Suppressor macrophage treated with lipopolysaccharide for 1 hour (primary cell): ENCODE measurements around the gene ASPHD1.
"Not testable (repeated sequence)": the region's sequence is repeated elsewhere in the genome, so short reads cannot be mapped to it uniquely, and the experiment has no call there.

Experiments used
- DNase-seq, 3 donors: peaks; one replicate each; pipeline ENCODE4 v3.0.0-alpha.2; 2020 to 2022

The ASPHD1 gene, protein sequence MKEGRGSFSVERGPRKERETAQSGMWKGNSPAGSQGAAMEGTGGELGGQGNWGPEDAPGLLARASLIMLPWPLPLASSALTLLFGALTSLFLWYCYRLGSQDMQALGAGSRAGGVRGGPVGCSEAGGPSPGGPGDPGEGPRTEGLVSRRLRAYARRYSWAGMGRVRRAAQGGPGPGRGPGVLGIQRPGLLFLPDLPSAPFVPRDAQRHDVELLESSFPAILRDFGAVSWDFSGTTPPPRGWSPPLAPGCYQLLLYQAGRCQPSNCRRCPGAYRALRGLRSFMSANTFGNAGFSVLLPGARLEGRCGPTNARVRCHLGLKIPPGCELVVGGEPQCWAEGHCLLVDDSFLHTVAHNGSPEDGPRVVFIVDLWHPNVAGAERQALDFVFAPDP

DNA sequence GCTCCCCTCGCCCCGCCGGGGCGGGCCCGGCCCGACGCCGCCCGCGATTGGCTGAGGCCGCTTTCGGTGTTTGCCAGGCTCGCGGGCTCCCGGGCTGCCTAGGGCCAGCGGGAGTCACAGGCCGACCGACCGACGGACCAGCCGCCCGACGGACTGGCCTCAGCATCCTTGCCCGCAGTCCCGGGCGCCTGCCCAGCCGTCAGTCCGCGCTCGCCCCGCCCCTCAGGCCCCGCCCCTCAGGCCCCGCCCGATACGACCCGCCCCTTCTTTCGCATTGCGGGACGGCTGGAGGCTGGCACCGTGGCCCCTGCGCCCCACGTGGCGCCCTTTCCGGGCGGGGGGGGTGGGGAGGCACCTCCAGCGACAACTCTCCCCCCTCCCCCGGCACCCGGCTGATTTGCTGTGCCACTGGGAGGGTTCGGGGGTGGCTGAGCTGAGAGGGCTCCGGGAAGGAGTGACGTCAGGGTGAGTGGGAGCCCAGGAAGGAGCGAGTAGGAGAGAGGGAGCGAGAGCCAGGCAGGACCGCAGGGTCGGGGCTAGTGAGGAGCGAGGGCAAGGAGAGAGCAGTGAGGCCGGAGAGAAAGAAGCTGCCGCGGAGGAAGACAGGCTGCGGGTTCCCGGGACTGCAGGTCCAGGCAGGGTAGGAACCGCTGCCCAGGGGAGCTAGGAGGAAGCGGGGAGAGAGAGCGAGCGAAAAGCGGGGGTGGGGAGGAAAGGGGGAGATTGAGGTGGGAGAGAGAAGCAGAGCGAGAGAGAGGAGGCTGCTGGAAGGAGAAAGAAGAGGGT is at the start of gene ASPHD1:
Gene ASPHD1 (plus strand): TSS at position 387 of the 786 bp plus-strand sequence. CDS start 484 bp downstream, outside the sequence.
- DNase-seq, result peak; percentile 88 to 95 (median 90)

DNA sequence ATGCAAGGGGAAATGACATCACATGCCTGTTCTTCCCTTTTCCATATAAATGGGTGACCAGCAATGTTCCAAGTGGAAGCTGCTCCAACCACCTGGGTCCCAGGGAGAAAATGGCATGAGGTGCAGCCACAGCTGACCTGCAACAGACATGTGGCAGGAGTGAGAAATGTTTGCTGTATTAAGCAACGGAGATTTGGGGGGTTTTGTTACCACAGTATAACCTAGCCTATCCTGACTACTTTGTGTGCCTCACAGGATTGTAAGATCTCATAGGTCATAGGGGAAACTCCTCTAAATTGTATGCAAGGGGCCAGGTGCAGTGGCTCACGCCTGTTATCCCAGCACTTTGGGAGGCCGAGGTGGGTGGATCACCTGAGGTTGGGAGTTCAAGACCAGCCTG is 49.3 kb upstream of the ASPHD1 start:
- DNase-seq, result no peak

DNA sequence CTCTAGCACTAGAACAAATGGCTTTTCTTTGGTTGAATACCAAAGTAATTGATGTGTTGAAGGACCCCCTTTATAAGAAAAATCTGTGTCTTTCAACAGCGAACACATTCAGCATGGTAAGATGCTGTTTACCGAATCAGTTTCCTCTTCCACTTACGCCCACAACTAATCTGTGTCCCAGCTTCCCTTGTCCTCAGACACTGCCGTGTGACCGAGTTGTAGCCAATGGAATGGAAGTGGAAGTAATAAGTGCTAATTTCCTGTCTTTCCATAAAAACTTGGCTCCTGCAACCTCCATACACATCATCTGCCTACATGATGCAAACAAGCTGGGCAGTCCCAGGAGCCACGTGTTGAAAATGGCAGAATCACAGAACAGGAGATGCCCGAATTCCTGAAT is 47.6 kb upstream of the ASPHD1 start:
- DNase-seq, result peak; percentile 51 to 69 (median 57)

DNA sequence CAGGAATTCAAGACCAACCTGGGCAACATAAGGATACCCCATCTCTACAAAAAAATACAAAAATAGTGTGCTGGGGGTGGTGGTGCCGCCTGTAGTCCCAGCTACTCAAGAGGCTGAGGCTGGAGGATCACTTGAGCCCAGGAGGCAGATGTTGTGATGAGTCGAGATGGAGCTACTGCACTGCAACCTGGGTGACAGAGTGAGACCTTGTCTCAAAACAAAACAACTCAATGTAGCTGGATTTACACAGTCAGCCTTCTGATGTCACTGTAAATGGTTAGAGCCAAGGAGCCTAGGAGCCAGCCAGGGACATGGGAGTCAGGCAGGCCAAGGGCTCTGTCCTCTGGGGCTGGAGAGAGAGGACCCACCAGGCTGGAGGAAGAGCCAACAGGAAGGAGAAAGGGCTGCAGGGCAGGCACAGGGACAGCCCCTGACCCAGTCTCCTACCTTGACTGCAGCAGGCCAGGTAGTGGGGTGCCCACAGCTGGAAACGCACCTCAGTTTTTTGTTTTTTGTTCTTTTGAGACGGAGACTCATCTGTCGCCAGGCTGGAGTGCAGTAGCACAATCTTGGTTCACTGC is 45.7 kb upstream of the ASPHD1 start:
- no peak for DNase-seq

DNA sequence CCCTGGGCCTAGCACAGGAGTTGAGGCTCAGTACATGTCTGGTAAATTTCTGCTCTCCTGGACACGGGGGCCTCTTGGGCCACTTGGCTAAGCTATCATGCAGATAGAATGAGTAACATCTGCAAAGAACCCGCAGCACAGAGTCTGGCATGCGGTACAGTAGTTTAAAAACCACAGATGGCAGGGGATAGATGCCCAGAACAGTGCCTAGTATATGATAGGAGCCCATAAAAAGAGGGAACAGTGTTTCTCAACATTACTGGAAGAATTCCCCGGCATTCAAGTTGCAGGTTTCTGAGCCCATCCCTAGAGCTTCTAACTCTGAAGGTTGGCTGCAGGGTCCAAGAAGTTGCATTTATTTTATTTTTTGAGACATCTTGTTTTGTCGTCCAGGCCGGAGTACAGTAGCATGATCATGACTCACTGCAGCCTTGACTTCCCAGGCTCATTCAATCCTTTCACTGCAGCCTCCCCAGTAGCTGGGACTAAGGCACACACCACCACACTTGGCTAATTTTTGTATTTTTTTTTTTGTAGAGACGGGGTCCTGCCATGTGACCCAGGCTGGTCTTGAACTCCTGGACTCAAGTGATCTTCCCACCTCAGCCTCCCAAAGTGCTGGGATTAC is 43.0 kb upstream of the ASPHD1 start:
- DNase-seq, result peak in 1 of 3 donors; percentile 7

DNA sequence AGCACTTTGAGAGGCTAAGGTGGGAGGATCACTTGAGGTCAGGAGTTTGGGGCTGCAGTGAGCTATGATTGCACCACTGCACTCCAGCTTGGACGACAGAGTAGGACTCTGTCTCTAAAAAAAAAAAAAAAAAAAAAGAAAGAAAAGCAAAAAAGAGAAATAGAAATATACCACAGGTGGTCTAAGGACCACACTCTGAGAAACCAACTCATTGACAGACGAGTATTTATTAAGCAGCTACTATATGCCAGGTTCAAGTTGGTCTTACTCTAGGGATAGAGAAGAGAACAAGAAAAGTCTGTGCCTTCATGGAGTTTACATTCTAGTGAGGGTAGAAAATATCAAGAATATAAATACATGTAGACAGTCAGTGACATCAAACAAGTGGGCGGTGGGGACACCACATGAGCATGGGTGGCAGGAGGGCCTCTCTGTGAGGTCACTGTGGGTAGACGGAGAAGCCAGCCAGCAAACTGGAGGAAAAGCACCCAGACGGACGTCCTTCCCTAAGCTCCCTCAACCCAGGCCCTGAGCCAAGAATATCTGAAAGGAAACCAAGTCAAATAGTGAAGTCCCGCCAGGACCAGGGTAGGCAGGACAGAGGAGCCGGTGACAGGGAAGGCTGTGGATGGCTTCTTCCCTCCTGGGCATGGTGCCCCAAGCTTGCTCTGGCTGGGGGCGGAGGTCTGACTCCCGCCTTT is 42.0 kb upstream of the ASPHD1 start:
- DNase-seq, result peak; percentile 63 to 78 (median 74)

DNA sequence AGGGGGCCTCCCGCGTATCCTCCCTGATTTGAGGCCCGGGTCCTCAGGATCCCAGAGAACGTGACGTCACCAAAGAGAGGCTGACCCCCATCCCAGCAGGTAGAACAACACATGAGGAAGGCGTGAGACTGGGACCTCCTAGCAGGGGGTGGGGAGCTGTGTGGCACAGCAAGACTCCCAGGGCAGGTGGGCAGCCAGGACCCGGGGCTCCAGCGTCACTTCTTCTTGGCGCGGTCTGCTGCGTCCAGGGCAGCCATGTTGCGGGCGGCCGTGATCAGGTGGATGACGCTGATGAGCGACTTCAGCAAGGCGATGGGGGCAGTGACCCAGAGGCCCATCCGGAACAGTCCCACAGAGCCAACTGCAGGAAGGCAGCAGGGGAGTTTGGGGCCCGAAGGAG is 41.3 kb upstream of the ASPHD1 start:
- DNase-seq, result no peak

DNA sequence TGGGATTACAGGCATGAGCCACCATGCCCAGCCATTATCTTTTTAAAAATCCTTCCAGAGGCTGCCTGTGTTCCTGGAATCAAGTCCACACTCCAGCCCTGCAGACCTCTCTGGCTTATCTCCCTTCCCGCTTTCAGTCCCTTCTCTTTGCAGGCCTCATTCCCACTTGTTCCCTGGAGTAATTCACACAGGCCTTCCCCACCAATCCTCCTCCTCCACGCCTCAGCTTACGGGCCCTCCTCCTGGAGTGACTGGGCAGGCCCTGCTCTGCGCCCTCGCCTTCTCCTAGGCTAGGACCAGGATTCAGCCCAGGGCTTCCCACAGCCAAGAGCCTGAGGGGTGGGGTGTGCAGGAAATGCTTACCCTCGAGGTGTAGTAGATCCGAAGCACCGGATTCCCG is 40.1 kb upstream of the ASPHD1 start:
- no peak for DNase-seq

DNA sequence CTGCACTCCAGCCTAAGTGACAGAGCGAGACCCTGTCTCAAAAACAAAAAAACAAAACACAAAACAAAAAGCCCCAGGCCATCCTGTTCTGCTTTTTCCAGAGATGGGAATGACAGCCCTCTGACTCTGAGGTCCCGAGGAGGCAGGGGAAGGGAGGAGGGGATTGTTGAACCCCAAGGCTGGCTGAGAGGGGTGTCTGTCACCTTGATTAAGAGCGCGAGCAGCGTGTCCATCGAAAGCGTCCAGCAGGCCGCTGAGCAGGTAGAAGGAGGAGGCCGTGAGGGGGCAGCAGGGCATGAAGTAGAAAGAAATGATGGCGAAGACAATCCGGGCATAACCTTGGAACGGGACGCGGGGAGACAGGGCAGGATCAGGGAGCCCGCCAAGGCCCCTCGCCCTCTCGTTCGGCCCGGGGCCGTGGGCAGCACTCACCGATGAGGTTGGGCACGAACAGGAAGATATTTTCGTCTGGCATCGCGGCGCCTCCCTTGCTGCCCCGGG is 37.9 kb upstream of the ASPHD1 start:
- DNase-seq, result peak; percentile 20 to 42 (median 35)

DNA sequence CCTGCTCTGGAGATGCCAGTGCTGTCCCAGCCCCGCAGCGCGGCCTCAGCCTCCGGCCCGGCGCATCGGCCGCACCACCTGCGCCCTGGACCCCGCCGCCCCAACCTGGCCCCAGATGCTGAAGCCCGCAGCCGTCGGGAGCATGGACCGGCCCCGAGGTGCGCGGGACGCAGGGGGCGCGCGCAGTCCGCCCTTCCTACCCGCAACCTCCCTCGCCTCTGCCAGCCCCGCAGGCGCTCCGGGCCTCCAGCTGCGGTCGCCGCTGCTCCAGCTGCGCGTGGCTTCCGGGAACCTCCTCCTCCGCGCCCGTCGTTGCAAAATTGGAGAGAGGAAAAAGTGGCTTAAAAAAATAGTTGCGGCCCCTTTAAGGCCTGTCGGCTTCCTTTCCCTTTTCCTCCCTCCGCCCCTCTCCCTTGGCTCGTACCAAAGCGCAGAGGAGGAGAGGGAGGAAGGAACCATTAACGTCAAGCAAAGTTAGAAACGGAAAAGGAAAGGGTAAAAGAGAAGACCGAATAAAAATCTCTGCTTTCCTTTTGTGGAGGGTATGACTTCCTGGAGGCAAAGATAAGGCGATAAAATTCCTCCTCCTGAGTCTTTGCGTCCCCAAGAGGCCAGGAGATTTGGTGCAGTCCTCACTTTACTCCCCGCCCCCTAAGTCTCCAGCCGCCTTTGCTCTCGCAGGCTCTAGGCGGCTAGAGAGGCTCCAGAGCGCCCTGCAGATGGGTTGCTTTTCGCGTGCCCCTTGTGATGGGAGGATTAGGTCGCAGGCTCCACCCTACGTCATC is 37.2 kb upstream of the ASPHD1 start, which contains the start of gene CDIPT:
Gene CDIPT (minus strand): TSS at position 343 of the 785 bp plus-strand sequence. CDS start 369 bp downstream, outside the sequence.
- peak; percentile 97 to 98 (median 98) for DNase-seq

DNA sequence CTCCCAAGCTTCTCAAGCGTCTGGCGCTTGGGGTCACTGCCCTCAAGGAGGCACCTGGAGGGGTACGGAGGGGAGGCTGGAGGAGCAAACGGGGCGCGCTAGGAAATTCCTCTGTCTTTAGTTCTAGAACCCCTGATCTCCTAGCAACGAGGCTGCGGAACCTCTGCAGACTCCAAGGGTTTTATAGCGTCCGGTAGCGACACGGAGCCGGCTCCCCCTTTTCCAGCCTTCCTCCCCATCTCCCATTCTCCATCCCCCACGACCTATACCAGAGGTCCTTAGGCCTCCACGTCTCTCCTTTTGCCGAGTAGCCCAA is 36.7 kb upstream of the ASPHD1 start:
- no peak for DNase-seq

DNA sequence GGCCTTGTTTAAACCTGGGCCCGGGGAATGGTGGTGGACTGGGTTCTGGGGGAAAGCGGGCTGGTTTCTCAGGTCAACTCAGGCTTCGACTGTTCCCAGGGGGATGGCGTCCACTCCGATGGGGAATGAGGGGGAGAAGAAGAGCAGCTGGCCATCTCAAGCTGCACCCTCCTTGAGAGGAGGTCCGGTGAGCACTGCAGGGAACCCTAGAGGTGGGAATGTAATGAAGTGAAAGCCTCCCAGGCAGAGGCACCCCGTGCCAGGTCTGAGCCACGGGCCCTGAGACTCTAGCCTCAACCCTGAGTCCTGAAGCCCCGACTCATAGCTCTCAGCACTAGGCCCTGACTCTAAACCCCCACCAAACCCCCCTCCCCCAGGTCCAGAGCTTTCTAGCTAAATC is 36.1 kb upstream of the ASPHD1 start:
- DNase-seq, result no peak

DNA sequence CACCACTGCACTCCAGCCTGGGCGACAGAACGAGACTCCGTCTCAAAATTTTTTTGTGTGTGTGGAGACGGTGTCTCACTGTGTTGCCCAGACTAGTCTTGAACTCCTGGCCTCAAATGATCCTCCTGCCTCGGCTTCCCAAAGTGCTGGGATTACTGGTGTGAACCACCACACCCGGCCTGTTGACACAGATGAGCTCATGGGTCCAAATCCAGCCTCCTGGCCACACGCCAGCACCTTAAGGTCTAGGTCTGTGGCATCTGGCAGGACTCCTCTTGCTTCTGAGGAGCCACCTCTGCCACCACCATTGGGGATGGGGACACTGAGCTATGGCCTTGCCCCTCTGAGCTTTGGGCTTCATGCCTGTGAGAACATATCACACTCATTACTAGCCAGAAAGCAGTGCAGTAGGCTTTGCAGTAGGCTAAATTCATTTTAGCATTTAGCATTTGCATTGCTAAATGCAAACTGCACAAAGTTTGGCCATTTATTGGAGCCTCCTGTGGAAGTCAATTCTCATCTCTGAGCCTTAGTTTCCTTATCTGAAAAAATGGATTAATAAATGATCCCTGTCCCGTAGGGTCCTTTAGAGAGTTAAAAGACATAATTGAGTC is 31.8 kb upstream of the ASPHD1 start:
- DNase-seq, result no peak

DNA sequence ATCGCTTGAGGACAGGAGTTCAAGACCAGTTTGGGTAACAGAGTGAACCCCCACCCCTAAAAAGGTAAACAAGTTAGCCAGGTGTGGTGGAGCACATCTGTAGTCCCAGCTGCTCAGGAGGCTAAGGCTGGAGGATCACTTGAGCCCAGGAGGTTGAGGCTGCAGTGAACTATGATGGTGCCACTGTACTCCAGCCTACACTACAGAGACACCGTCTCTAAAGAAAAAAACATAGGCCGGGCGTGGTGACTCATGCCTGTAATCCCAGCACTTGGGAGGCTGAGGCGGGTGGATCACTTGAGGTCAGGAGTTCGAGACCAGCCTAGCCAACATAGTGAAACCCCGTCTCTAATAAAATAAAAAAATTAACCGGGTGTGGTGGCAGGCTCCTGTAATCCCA is 31.2 kb upstream of the ASPHD1 start:
- not testable (repeated sequence) for DNase-seq

DNA sequence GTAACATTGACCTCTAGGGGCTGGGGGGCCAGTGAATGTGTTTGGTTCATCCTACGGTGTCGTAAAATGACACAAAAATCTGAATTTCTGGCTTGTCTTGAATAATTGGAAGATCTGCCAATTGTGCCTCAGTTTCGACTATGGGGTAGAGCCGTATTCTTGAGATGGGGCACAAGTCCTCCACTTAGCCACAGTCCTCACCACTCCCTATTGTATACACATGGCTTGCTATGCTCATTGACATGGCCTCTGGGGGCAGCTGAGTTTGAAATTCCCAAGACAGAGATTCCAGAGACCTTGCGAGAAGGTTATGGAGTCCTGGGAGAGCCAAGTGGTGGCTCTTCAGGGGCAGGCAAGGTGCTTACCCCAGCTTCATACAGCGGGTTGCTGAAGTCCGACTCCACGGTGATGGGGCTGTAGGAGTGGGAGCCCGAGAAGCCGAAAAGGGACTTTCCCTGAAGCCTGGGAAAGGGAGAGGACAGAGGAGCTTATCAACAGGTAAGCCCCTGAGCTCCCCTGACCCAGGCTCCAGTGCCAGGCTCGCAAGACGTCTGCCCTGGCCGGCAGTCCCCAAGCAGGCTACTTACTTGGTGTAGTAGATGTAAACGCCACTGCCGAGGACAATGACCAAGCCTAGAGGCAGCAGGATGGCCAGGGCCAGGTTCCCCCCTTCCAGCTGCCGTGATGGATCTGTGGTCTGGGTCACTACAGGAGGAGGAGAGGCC is 28.3 kb upstream of the ASPHD1 start:
- DNase-seq, result no peak

DNA sequence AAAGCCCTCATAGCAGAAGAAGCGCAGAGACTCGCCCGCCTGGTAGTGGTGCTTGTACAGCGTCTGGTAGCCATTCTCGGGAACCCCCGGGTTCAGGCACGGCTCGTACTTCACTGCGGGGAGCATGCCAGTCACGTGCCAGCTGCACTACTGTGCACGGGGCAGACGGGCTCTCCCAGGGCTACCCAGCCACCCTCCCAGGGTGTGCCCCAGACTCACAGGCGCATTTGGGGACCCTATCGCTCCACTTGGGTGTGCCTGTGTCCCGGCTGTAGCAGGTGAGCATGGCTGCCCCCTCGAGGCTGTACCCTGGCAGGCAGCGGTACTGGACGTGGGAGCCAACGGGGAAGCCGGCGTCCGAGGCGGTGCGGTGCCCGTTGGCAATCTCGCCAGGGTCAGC is 27.0 kb upstream of the ASPHD1 start:
- no peak for DNase-seq

DNA sequence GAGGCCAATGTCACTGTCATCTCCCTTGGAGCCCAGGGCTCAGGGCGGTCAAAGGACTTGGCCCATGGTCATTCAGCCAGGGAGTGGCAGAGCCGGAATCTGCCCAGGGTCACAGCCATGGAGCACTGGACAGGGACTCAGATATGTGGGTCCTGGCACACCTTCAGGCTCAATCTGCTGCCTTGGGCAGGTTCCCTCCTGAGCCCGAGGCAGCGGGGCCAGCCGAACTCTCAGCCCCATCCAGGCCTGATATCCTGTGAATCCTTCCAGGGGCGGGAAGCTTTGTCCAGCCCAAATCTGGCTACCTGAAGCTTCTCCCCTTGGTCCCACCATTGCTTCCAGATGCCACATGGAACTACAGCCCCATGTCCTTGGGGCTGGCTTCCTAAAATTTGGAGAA is 25.1 kb upstream of the ASPHD1 start:
- DNase-seq, result no peak

DNA sequence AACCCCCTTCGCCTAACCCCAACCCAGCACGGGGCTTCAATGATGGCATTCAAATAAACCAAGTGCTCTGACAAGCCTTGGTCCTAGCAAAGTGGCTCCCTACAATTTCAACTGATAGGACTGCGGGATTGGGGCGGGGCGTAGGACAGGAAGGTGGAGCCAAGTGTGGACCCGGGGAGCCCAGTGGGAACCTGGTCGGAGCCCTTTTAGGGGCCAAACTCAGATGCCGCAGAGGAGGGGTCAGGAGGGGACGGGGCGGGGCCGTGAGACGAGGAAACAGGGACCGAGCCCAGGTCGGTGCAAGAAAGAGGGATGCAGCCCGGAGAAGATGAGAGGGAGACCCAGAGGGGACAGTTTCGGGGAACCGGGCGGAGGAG is 24.1 kb upstream of the ASPHD1 start:
- peak in 2 of 3 donors; percentile 10 to 17 for DNase-seq

DNA sequence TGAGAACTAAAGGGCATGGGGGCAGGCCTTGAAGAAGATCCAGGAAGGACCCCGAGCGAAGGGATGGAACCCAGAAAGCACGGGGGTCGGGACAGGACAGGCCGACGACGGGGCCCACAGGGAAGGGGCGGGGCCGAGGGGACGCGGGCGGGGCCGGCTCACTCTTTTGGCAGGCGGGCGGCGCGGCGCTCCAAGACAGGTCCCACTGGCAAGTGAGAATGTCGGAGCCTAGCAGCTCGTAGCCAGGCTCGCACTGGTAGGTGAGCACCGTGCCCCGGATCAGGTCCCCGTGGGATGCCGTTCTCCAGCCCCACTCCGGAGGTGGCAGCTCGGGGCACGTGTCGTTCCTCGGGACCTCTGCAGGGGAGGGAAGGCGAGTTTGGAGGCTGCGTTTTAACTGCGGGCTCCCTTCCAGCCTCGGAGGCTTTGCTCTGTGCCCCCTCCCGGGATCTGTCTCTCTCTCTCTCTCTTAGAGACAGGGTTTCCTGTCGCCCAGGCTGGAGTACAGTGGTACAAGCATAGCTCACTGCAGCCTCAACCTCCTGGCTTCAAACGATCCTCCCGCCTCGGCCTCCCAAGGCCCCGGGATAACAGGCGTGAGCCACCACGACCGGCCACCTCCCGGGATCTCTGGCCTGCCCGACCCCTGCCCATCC is 23.6 kb upstream of the ASPHD1 start:
- DNase-seq, result peak in 2 of 3 donors; percentile 11 to 45
